Measurements from ENCODE around the gene CD3G. TPM values are rescaled to one million over a fixed set of nuclear protein-coding genes. Genes with fewer than 3 reads are reported as not detected.
A peak's percentile ranks its signal among the peaks of the same experiment; 100 is the strongest.

The CD3G gene
- total and polyA plus RNA-seq, 2 donors (not counting 1 experiment from before 2014, with no cell fraction given): 0.34 to 0.76 TPM

GRCh38 chr11:118319337-118319707 is 24.8 kb upstream of the CD3G start:
- POLR2A ChIA-PET: no interaction called here
- Histone ChIP-seq H3K9me3 (ENCODE audit: control extremely low read depth in 1 of 3, control insufficient read depth in 2 of 3, insufficient read depth in 1 of 3, low read length in 2 of 3) (no peaks in the 10 kb centered on the region), H3K27ac (ENCODE audit: low read length in 2 of 2) (peak overlapping the region in 1 of 2 donors; percentile 59), H3K9ac (ENCODE audit: low read length) (no peak overlapping the region), H3K4me2 (replicated peaks; ENCODE audit: low read depth, low read length, poor library complexity, severe bottlenecking) (peak overlapping the region; percentile 44), H2AFZ (ENCODE audit: insufficient read depth, low read depth, low read length, poor library complexity, severe bottlenecking) (no peak overlapping the region), H3K4me1 (ENCODE audit: control insufficient read depth in 2 of 2, insufficient read depth in 2 of 2, low read length in 2 of 2) (peaks cover 85 to 90% of the 10 kb centered on the region in 2 donors), H3K4me3 (ENCODE audit: control extremely low read depth in 1 of 5, extremely low read depth in 1 of 5, insufficient read depth in 1 of 5, low read depth in 2 of 5, low read length in 4 of 5) (no peak overlapping the region), H3K36me3 (replicated peaks in 1 of 2; ENCODE audit: control extremely low read depth in 1 of 2, control insufficient read depth in 1 of 2, extremely low read depth in 1 of 2, insufficient read depth in 2 of 2, low read length in 1 of 2) (no peaks in the 10 kb centered on the region), H3K27me3 (replicated peaks in 1 of 4; ENCODE audit: control extremely low read depth in 1 of 4, control insufficient read depth in 3 of 4, insufficient read depth in 4 of 4, low read length in 3 of 4) (no peaks in the 10 kb centered on the region), H4K20me1 (ENCODE audit: control insufficient read depth, insufficient read depth, low read length, poor library complexity, severe bottlenecking) (no peaks in the 10 kb centered on the region), H3K79me2 (ENCODE audit: control insufficient read depth, insufficient read depth, low read length) (no peaks in the 10 kb centered on the region)
- peak overlapping the region; percentile 33 for H3K27ac Mint-ChIP-seq
- no peaks in the 10 kb centered on the region for H3K9me3 Mint-ChIP-seq (ENCODE audit: insufficient read depth)
- CTCF ChIA-PET: no interaction called here
- no peak for ATAC-seq (ENCODE audit: low read depth)
- no peak for TF ChIP-seq CTCF (IDR thresholded peaks at IDR 0.05)
- TF ChIP-seq EZH2 (IDR thresholded peaks at IDR 0.05; ENCODE audit: borderline replicate concordance, insufficient read depth, low read depth, low read length, poor library complexity, severe bottlenecking): no peak
- peaks cover 73% of the 10 kb centered on the region for H3K4me1 Mint-ChIP-seq
- H3K4me3 Mint-ChIP-seq: peak overlapping the region; percentile 4
- intact Hi-C loops (cut with micrococcal nuclease): no loop called here
- WGBS (ENCODE audit: insufficient coverage): 0% methylated on average over 1 of the region's 1 CpG
- H3K27me3 Mint-ChIP-seq: no peaks in the 10 kb centered on the region
- DNase-seq: peak; percentile 41

GRCh38 chr11:118320515-118320914 is 23.6 kb upstream of the CD3G start:
- H4K20me1 ChIP-seq (ENCODE audit: control insufficient read depth, insufficient read depth, low read length, poor library complexity, severe bottlenecking): no peaks in the 10 kb centered on the region
- H3K27ac ChIP-seq (ENCODE audit: low read length in 2 of 2): peak overlapping the region; percentile 42 to 59
- H3K9ac ChIP-seq (ENCODE audit: low read length): no peak overlapping the region
- CTCF ChIA-PET: interaction anchor here (1.2 kb wide), 1 partner anchor 122 kb away, joined by 5 read pairs; no protein-coding TSS in a partner anchor
- no peak for ATAC-seq (ENCODE audit: low read depth)
- H3K4me3 ChIP-seq (ENCODE audit: control extremely low read depth in 1 of 5, extremely low read depth in 1 of 5, insufficient read depth in 1 of 5, low read depth in 2 of 5, low read length in 4 of 5): no peak overlapping the region
- WGBS (ENCODE audit: insufficient coverage): 86% methylated on average over 3 of the region's 3 CpGs
- H3K79me2 ChIP-seq (ENCODE audit: control insufficient read depth, insufficient read depth, low read length): no peaks in the 10 kb centered on the region
- TF ChIP-seq CTCF (IDR thresholded peaks at IDR 0.05) (no peak), EZH2 (IDR thresholded peaks at IDR 0.05; ENCODE audit: borderline replicate concordance, insufficient read depth, low read depth, low read length, poor library complexity, severe bottlenecking) (no peak)
- intact Hi-C loops (cut with micrococcal nuclease): no loop called here
- Mint-ChIP-seq H3K27me3 (peaks cover 3% of the 10 kb centered on the region), H3K27ac (peak overlapping the region; percentile 39), H3K9me3 (ENCODE audit: insufficient read depth) (no peaks in the 10 kb centered on the region), H3K4me1 (peaks cover 67% of the 10 kb centered on the region), H3K4me3 (no peak overlapping the region)
- DNase-seq: no peak
- no peak overlapping the region for H2AFZ ChIP-seq (ENCODE audit: insufficient read depth, low read depth, low read length, poor library complexity, severe bottlenecking)
- H3K4me1 ChIP-seq (ENCODE audit: control insufficient read depth in 2 of 2, insufficient read depth in 2 of 2, low read length in 2 of 2): peaks cover 79 to 82% of the 10 kb centered on the region in 2 donors
- peak overlapping the region; percentile 16 for H3K4me2 ChIP-seq (replicated peaks; ENCODE audit: low read depth, low read length, poor library complexity, severe bottlenecking)
- POLR2A ChIA-PET: no interaction called here
- no peaks in the 10 kb centered on the region for H3K27me3 ChIP-seq (replicated peaks in 1 of 4; ENCODE audit: control extremely low read depth in 1 of 4, control insufficient read depth in 3 of 4, insufficient read depth in 4 of 4, low read length in 3 of 4)
- H3K36me3 ChIP-seq (replicated peaks in 1 of 2; ENCODE audit: control extremely low read depth in 1 of 2, control insufficient read depth in 1 of 2, extremely low read depth in 1 of 2, insufficient read depth in 2 of 2, low read length in 1 of 2): no peaks in the 10 kb centered on the region
- no peaks in the 10 kb centered on the region for H3K9me3 ChIP-seq (ENCODE audit: control extremely low read depth in 1 of 3, control insufficient read depth in 2 of 3, insufficient read depth in 1 of 3, low read length in 2 of 3)

All from B cell (primary cell).